Activated CD4-positive, alpha-beta T cell treated with anti-CD3 and anti-CD28 coated beads for 36 hours (primary cell): ENCODE results near the gene EPHB2. TPM values are rescaled to one million over a fixed set of nuclear protein-coding genes. Genes with fewer than 3 reads are reported as not detected.

Experiments used
- ATAC-seq: fragments of 200-7000 bp; cut with Tn5 transposase; one replicate; pipeline ENCODE4 v1.10.0; 2021; ENCODE audit warnings: mild to moderate bottlenecking, moderate library complexity
- CTCF ChIA-PET: fragments of 350-600 bp; sonication (Branson Sonifier 250); formaldehyde crosslinking; loops from one replicate; lab custom pipeline; 2021; ENCODE audit warnings: antibody characterized with exemption; lab: Charles Lee
- POLR2A ChIA-PET: fragments of 350-600 bp; sonication (Branson Sonifier 250); formaldehyde crosslinking; loops from one replicate; lab custom pipeline; 2021; ENCODE audit warnings: antibody characterized with exemption, inconsistent platforms; lab: Charles Lee
- DNase-seq: peaks from one replicate; pipeline ENCODE4 v3.0.0-alpha.2; 2020
- H3K27ac Mint-ChIP-seq: one replicate; pipeline ENCODE4 v1.8.0; 2021; ENCODE audit warnings: mixed read lengths
- H3K27me3 Mint-ChIP-seq: one replicate; pipeline ENCODE4 v1.8.0; 2021; ENCODE audit warnings: mixed read lengths
- H3K36me3 Mint-ChIP-seq: one replicate; pipeline ENCODE4 v1.8.0; 2021; ENCODE audit warnings: low read depth, mixed read lengths
- H3K4me1 Mint-ChIP-seq: one replicate; pipeline ENCODE4 v1.8.0; 2021; ENCODE audit warnings: mixed read lengths
- H3K4me3 Mint-ChIP-seq: one replicate; pipeline ENCODE4 v1.8.0; 2021; ENCODE audit warnings: mild to moderate bottlenecking, moderate library complexity, mixed read lengths
- H3K9me3 Mint-ChIP-seq: one replicate; pipeline ENCODE4 v1.8.0; 2021; ENCODE audit warnings: low read depth, mixed read lengths
- intact Hi-C, 2 experiments: fragments of 100-400 bp; cut with DNase I in 1 of 2; cut with micrococcal nuclease in 1 of 2; formaldehyde crosslinking; loops; one replicate each; pipeline versions ENCODE4 v1.14.2 to v1.15.1; 2022 to 2024; cut with DNase I, micrococcal nuclease
- total RNA-seq, 2 experiments: library from RNA; stranded (reverse); gene quantifications; one replicate each; pipeline ENCODE4 v1.2.3, GENCODE V29; 2021

EPHB2 gene
- total RNA-seq, 2 experiments from 2014 or later: not detected

GRCh38 chr1:22817462-22817861 lies 106.8 kb downstream of the EPHB2 start:
- Mint-ChIP-seq H3K36me3 (no peaks in the 10 kb centered on the region), H3K27ac (no peak overlapping the region), H3K27me3 (peaks cover 2% of the 10 kb centered on the region), H3K9me3 (no peaks in the 10 kb centered on the region), H3K4me3 (no peak overlapping the region), H3K4me1 (no peaks in the 10 kb centered on the region)
- no peak for ATAC-seq
- POLR2A ChIA-PET: no interaction called here
- intact Hi-C loops: no loop called here
- CTCF ChIA-PET: interaction anchor here (0.5 kb wide), 1 partner anchor 1777 kb away, joined by 3 read pairs; no protein-coding TSS in a partner anchor
- no peak for DNase-seq

GRCh38 chr1:22818061-22818770 lies 107.6 kb downstream of the EPHB2 start:
- CTCF ChIA-PET: interaction anchor here (0.6 kb wide), 1 partner anchor 233 kb away, joined by 3 read pairs; no protein-coding TSS in a partner anchor
- peaks cover 2% of the 10 kb centered on the region for H3K27me3 Mint-ChIP-seq
- no peaks in the 10 kb centered on the region for H3K36me3 Mint-ChIP-seq
- intact Hi-C loops: no loop called here
- no peak overlapping the region for H3K4me3 Mint-ChIP-seq
- no peak for DNase-seq
- H3K27ac Mint-ChIP-seq: no peak overlapping the region
- POLR2A ChIA-PET: no interaction called here
- no peaks in the 10 kb centered on the region for H3K9me3 Mint-ChIP-seq
- ATAC-seq: no peak
- H3K4me1 Mint-ChIP-seq: no peaks in the 10 kb centered on the region

GRCh38 chr1:22819361-22819760 lies 108.7 kb downstream of the EPHB2 start:
- H3K27ac Mint-ChIP-seq: no peak overlapping the region
- H3K36me3 Mint-ChIP-seq: no peaks in the 10 kb centered on the region
- intact Hi-C loops: no loop called here
- ATAC-seq (no peak), DNase-seq (no peak)
- H3K4me3 Mint-ChIP-seq: no peak overlapping the region
- POLR2A ChIA-PET: no interaction called here
- H3K4me1 Mint-ChIP-seq: no peaks in the 10 kb centered on the region
- CTCF ChIA-PET: interaction anchor here (0.6 kb wide), 1 partner anchor 115 kb away, joined by 3 read pairs; no protein-coding TSS in a partner anchor
- no peaks in the 10 kb centered on the region for H3K9me3 Mint-ChIP-seq
- H3K27me3 Mint-ChIP-seq: peaks cover 2% of the 10 kb centered on the region

- CTCF ChIA-PET: interaction anchor here (0.6 kb wide), 1 partner anchor 969 kb away, joined by 3 read pairs; no protein-coding TSS in a partner anchor
- ATAC-seq: no peak
- intact Hi-C loops: no loop called here
- Mint-ChIP-seq H3K4me1 (no peaks in the 10 kb centered on the region), H3K27ac (no peak overlapping the region), H3K9me3 (no peaks in the 10 kb centered on the region), H3K4me3 (no peak overlapping the region), H3K27me3 (peaks cover 2% of the 10 kb centered on the region), H3K36me3 (no peaks in the 10 kb centered on the region)
- POLR2A ChIA-PET: no interaction called here
- no peak for DNase-seq
Observed at GRCh38 chr1:22821027-22821426, 110.4 kb downstream of the EPHB2 start.

GRCh38 chr1:22822371-22822770 lies 111.7 kb downstream of the EPHB2 start:
- Mint-ChIP-seq H3K9me3 (no peaks in the 10 kb centered on the region), H3K27me3 (peaks cover 2% of the 10 kb centered on the region), H3K4me3 (no peak overlapping the region), H3K27ac (no peak overlapping the region), H3K36me3 (no peaks in the 10 kb centered on the region), H3K4me1 (no peaks in the 10 kb centered on the region)
- ATAC-seq (no peak), DNase-seq (no peak)
- CTCF ChIA-PET: no interaction called here
- POLR2A ChIA-PET: interaction anchor here (0.5 kb wide), 1 partner anchor 45 kb away, joined by 3 read pairs; no protein-coding TSS in a partner anchor
- intact Hi-C loops: no loop called here

- H3K4me3 Mint-ChIP-seq: no peak overlapping the region
- ChIA-PET POLR2A (no interaction called here), CTCF (no interaction called here)
- H3K4me1 Mint-ChIP-seq: no peaks in the 10 kb centered on the region
- H3K27ac Mint-ChIP-seq: no peak overlapping the region
- no peaks in the 10 kb centered on the region for H3K27me3 Mint-ChIP-seq
- DNase-seq (no peak), ATAC-seq (no peak)
- no peaks in the 10 kb centered on the region for H3K36me3 Mint-ChIP-seq
- no peaks in the 10 kb centered on the region for H3K9me3 Mint-ChIP-seq
- intact Hi-C loops: no loop called here
Observed at GRCh38 chr1:22824466-22824865, 113.8 kb downstream of the EPHB2 start.

GRCh38 chr1:22824975-22825374 lies 114.3 kb downstream of the EPHB2 start:
- intact Hi-C loops: no loop called here

GRCh38 chr1:22825486-22826189 lies 115.0 kb downstream of the EPHB2 start:
- no peak overlapping the region for H3K4me3 Mint-ChIP-seq
- DNase-seq (no peak), ATAC-seq (no peak)
- CTCF ChIA-PET: interaction anchor here (0.8 kb wide), 1 partner anchor 52 kb away, joined by 3 read pairs; no protein-coding TSS in a partner anchor
- no peaks in the 10 kb centered on the region for H3K9me3 Mint-ChIP-seq
- no peak overlapping the region for H3K27ac Mint-ChIP-seq
- no peaks in the 10 kb centered on the region for H3K4me1 Mint-ChIP-seq
- no peaks in the 10 kb centered on the region for H3K36me3 Mint-ChIP-seq
- no peaks in the 10 kb centered on the region for H3K27me3 Mint-ChIP-seq
- POLR2A ChIA-PET: no interaction called here
- intact Hi-C loops: no loop called here

More at GRCh38 chr1:22824975-22825374, 114.3 kb downstream of the EPHB2 start:
- ChIA-PET CTCF (no interaction called here), POLR2A (no interaction called here)
- no peak for ATAC-seq
- Mint-ChIP-seq H3K36me3 (no peaks in the 10 kb centered on the region), H3K27ac (no peak overlapping the region), H3K9me3 (no peaks in the 10 kb centered on the region), H3K4me3 (no peak overlapping the region), H3K4me1 (no peaks in the 10 kb centered on the region), H3K27me3 (no peaks in the 10 kb centered on the region)
- DNase-seq: no peak

GRCh38 chr1:22826604-22827580 lies 116.3 kb downstream of the EPHB2 start:
- CTCF ChIA-PET: no interaction called here
- Mint-ChIP-seq H3K27me3 (no peaks in the 10 kb centered on the region), H3K4me3 (no peak overlapping the region), H3K4me1 (no peaks in the 10 kb centered on the region), H3K9me3 (no peaks in the 10 kb centered on the region), H3K27ac (no peak overlapping the region), H3K36me3 (no peaks in the 10 kb centered on the region)
- intact Hi-C loops: no loop called here
- no peak for ATAC-seq
- DNase-seq: no peak
- POLR2A ChIA-PET: no interaction called here

GRCh38 chr1:22827666-22828483 lies 117.2 kb downstream of the EPHB2 start:
- CTCF ChIA-PET: no interaction called here
- H3K4me3 Mint-ChIP-seq: no peak overlapping the region
- H3K27ac Mint-ChIP-seq: no peak overlapping the region
- POLR2A ChIA-PET: no interaction called here
- DNase-seq (no peak), ATAC-seq (no peak)
- H3K4me1 Mint-ChIP-seq: no peaks in the 10 kb centered on the region
- no peaks in the 10 kb centered on the region for H3K36me3 Mint-ChIP-seq
- intact Hi-C loops: no loop called here
- no peaks in the 10 kb centered on the region for H3K27me3 Mint-ChIP-seq
- no peaks in the 10 kb centered on the region for H3K9me3 Mint-ChIP-seq
